C4-2B (cell line): Measurements from ENCODE around the gene TNS1.

Source experiments
- H3K27ac ChIP-seq: fragments of 450-650 bp; 2 replicates; pipeline ENCODE4 v1.5.1; 2017
- CTCF ChIP-seq: fragments of 450-650 bp; conservative IDR thresholded peaks from 2 replicates; pipeline ENCODE4 v1.5.1; 2017; ENCODE audit warnings: mild to moderate bottlenecking
- ZFX ChIP-seq: fragments of 450-650 bp; IDR thresholded peaks from 2 replicates; pipeline ENCODE4 v1.6.1; 2017

The TNS1 gene

GRCh38 chr2:217916504-217917254 lies 86.1 kb downstream of the TNS1 start:
- H3K27ac ChIP-seq, result no peak overlapping the region
- TF ChIP-seq ZFX (no peak), CTCF (no peak)

- no peak overlapping the region for H3K27ac ChIP-seq
- TF ChIP-seq ZFX (no peak), CTCF (no peak)
Measured at GRCh38 chr2:217915706-217916105, 87.1 kb downstream of the TNS1 start.

- no peak overlapping the region for H3K27ac ChIP-seq
- TF ChIP-seq CTCF (no peak), ZFX (no peak)
Measured at GRCh38 chr2:217914878-217915277, 87.9 kb downstream of the TNS1 start.

GRCh38 chr2:217914078-217914477 lies 88.7 kb downstream of the TNS1 start:
- H3K27ac ChIP-seq, result no peak overlapping the region
- no peak for TF ChIP-seq CTCF
- TF ChIP-seq ZFX, result no peak

- no peak overlapping the region for H3K27ac ChIP-seq
- TF ChIP-seq ZFX, result no peak
- TF ChIP-seq CTCF, result no peak
Measured at GRCh38 chr2:217913436-217913835, 89.4 kb downstream of the TNS1 start.

- no peak overlapping the region for H3K27ac ChIP-seq
- TF ChIP-seq ZFX (no peak), CTCF (no peak)
Measured at GRCh38 chr2:217912098-217913024, 90.4 kb downstream of the TNS1 start.
